Measurements from ENCODE around the gene OTOP2. TPM values are rescaled to one million over a fixed set of nuclear protein-coding genes. Genes with fewer than 3 reads are reported as not detected.
"Not testable (repeated sequence)": the region's sequence is repeated elsewhere in the genome, so short reads cannot be mapped to it uniquely, and the experiment has no call there.

Gene OTOP2
- total RNA-seq, 1 experiment from 2014 or later: not detected

- H3K27me3 ChIP-seq (replicated peaks): peaks cover 94% of the 10 kb centered on the region
- DNase-seq (ENCODE audit: low read depth in 1 of 2, low spot score in 2 of 2): no peak
Measured at GRCh38 chr17:74892013-74892841, 31.8 kb upstream of the OTOP2 start.

GRCh38 chr17:74892974-74893911 lies 30.8 kb upstream of the OTOP2 start, which contains the start of gene FADS6:
Gene FADS6 (minus strand): TSS chr17:74893633. CDS start chr17:74893595, 38 bp downstream.
- no peaks in the 10 kb centered on the region for H3K36me3 ChIP-seq
- no peak within 1 kb of the TSS for H3K4me3 ChIP-seq
- peaks cover 94% of the 10 kb centered on the region for H3K27me3 ChIP-seq (replicated peaks)
- no peaks in the 10 kb centered on the region for H3K4me1 ChIP-seq (replicated peaks)
- DNase-seq (ENCODE audit: low read depth in 1 of 2, low spot score in 2 of 2): no peak
- no peaks in the 10 kb centered on the region; the same call in 1 of the 2 replicates for H3K9me3 ChIP-seq (replicated peaks)
- no peak within 1 kb of the TSS for H3K27ac ChIP-seq

More at GRCh38 chr17:74892013-74892841, 31.8 kb upstream of the OTOP2 start:
- Histone ChIP-seq H3K9me3 (replicated peaks) (no peaks in the 10 kb centered on the region; the same call in 1 of the 2 replicates), H3K36me3 (no peaks in the 10 kb centered on the region), H3K4me1 (replicated peaks) (no peaks in the 10 kb centered on the region), H3K27ac (no peak overlapping the region), H3K4me3 (no peak overlapping the region)

GRCh38 chr17:74893936-74894671 lies 30.0 kb upstream of the OTOP2 start:
- no peaks in the 10 kb centered on the region; the same call in 1 of the 2 replicates for H3K9me3 ChIP-seq (replicated peaks)
- no peak overlapping the region for H3K4me3 ChIP-seq
- H3K27me3 ChIP-seq (replicated peaks): peaks cover 94% of the 10 kb centered on the region
- no peaks in the 10 kb centered on the region for H3K4me1 ChIP-seq (replicated peaks)
- H3K27ac ChIP-seq: no peak overlapping the region
- no peak for DNase-seq (ENCODE audit: low read depth in 1 of 2, low spot score in 2 of 2)
- H3K36me3 ChIP-seq: no peaks in the 10 kb centered on the region

GRCh38 chr17:74898376-74898946 lies 25.6 kb upstream of the OTOP2 start:
- no peak for DNase-seq (ENCODE audit: low read depth in 1 of 2, low spot score in 2 of 2)

GRCh38 chr17:74900208-74900607 lies 23.9 kb upstream of the OTOP2 start:
- Histone ChIP-seq H3K27ac (no peak overlapping the region), H3K4me1 (replicated peaks) (no peaks in the 10 kb centered on the region), H3K9me3 (replicated peaks) (peaks cover 4% of the 10 kb centered on the region; the same call in 1 of the 2 replicates), H3K4me3 (no peak overlapping the region), H3K36me3 (no peaks in the 10 kb centered on the region), H3K27me3 (replicated peaks) (peaks cover 92% of the 10 kb centered on the region)
- DNase-seq (ENCODE audit: low read depth in 1 of 2, low spot score in 2 of 2): no peak

More at GRCh38 chr17:74898376-74898946, 25.6 kb upstream of the OTOP2 start:
- H3K27ac ChIP-seq: no peak overlapping the region
- no peaks in the 10 kb centered on the region for H3K36me3 ChIP-seq
- H3K9me3 ChIP-seq (replicated peaks): no peaks in the 10 kb centered on the region; the same call in 1 of the 2 replicates
- H3K27me3 ChIP-seq (replicated peaks): peaks cover 94% of the 10 kb centered on the region
- H3K4me1 ChIP-seq (replicated peaks): no peaks in the 10 kb centered on the region
- H3K4me3 ChIP-seq: no peak overlapping the region

- Histone ChIP-seq H3K27me3 (replicated peaks) (peaks cover 88% of the 10 kb centered on the region), H3K4me1 (replicated peaks) (no peaks in the 10 kb centered on the region), H3K27ac (no peak overlapping the region), H3K9me3 (replicated peaks) (peaks cover 4% of the 10 kb centered on the region; the same call in 1 of the 2 replicates), H3K36me3 (no peaks in the 10 kb centered on the region), H3K4me3 (no peak overlapping the region)
- DNase-seq (ENCODE audit: low read depth in 1 of 2, low spot score in 2 of 2): no peak
Measured at GRCh38 chr17:74901353-74902135, 22.5 kb upstream of the OTOP2 start.

GRCh38 chr17:74903034-74903433 lies 21.0 kb upstream of the OTOP2 start:
- Histone ChIP-seq H3K4me1 (replicated peaks) (no peaks in the 10 kb centered on the region), H3K36me3 (no peaks in the 10 kb centered on the region), H3K4me3 (no peak overlapping the region), H3K27me3 (replicated peaks) (peaks cover 79% of the 10 kb centered on the region), H3K27ac (no peak overlapping the region), H3K9me3 (replicated peaks) (peaks cover 6% of the 10 kb centered on the region; the same call in 1 of the 2 replicates)
- no peak for DNase-seq (ENCODE audit: low read depth in 1 of 2, low spot score in 2 of 2)

- Histone ChIP-seq H3K9me3 (replicated peaks) (peaks cover 6% of the 10 kb centered on the region; the same call in 1 of the 2 replicates), H3K27me3 (replicated peaks) (peaks cover 79% of the 10 kb centered on the region), H3K4me3 (no peak overlapping the region), H3K4me1 (replicated peaks) (no peaks in the 10 kb centered on the region), H3K27ac (no peak overlapping the region), H3K36me3 (no peaks in the 10 kb centered on the region)
- DNase-seq (ENCODE audit: low read depth in 1 of 2, low spot score in 2 of 2): no peak
Measured at GRCh38 chr17:74903671-74904070, 20.4 kb upstream of the OTOP2 start.

GRCh38 chr17:74904687-74905409 lies 19.2 kb upstream of the OTOP2 start:
- Histone ChIP-seq H3K27me3 (replicated peaks) (peaks cover 71% of the 10 kb centered on the region), H3K27ac (no peak overlapping the region), H3K9me3 (replicated peaks) (peaks cover 6% of the 10 kb centered on the region; the same call in 1 of the 2 replicates), H3K4me3 (no peak overlapping the region), H3K36me3 (no peaks in the 10 kb centered on the region), H3K4me1 (replicated peaks) (no peaks in the 10 kb centered on the region)
- DNase-seq (ENCODE audit: low read depth in 1 of 2, low spot score in 2 of 2): no peak

GRCh38 chr17:74906214-74906793 lies 17.8 kb upstream of the OTOP2 start:
- H3K27ac ChIP-seq; DNase-seq (ENCODE audit: low read depth in 1 of 2, low spot score in 2 of 2); H3K9me3 ChIP-seq (replicated peaks); H3K4me3 ChIP-seq; H3K36me3 ChIP-seq; H3K4me1 ChIP-seq (replicated peaks): not testable (repeated sequence)
- H3K27me3 ChIP-seq (replicated peaks): peaks cover 59% of the 10 kb centered on the region

GRCh38 chr17:74907012-74907411 lies 17.1 kb upstream of the OTOP2 start:
- H3K27me3 ChIP-seq (replicated peaks): peaks cover 52% of the 10 kb centered on the region
- no peak overlapping the region for H3K4me3 ChIP-seq
- H3K4me1 ChIP-seq (replicated peaks): no peaks in the 10 kb centered on the region
- no peaks in the 10 kb centered on the region for H3K36me3 ChIP-seq
- no peak overlapping the region for H3K27ac ChIP-seq
- no peak for DNase-seq (ENCODE audit: low read depth in 1 of 2, low spot score in 2 of 2)
- peaks cover 6% of the 10 kb centered on the region; the same call in 1 of the 2 replicates for H3K9me3 ChIP-seq (replicated peaks)
